GM23338 (cell line): ENCODE measurements around the gene CTNND2.

ENCODE experiments used
- CREB1 ChIP-seq: fragments of 250-450 bp; sonication (Bioruptor Pico); IDR thresholded peaks from 2 replicates; pipeline ENCODE4 v1.5.0; 2020; ENCODE audit warnings: low read depth, mild to moderate bottlenecking, moderate library complexity
- EZH2 ChIP-seq: fragments of 200-600 bp; sonication (generic); IDR thresholded peaks from one replicate; pipeline ENCODE4 v1.8.0; 2017; ENCODE audit warnings: antibody characterized with exemption, mild to moderate bottlenecking, low read depth; ENCODE audit not compliant: unreplicated experiment
- EZH2phosphoT487 ChIP-seq: fragments of 200-600 bp; sonication (generic); IDR thresholded peaks from one replicate; pipeline ENCODE4 v1.8.1; 2018; ENCODE audit warnings: antibody characterized with exemption; ENCODE audit not compliant: unreplicated experiment
- JUNB ChIP-seq: IDR thresholded peaks from one replicate; pipeline ENCODE4 v1.6.1; 2016; ENCODE audit warnings: antibody characterized with exemption; ENCODE audit not compliant: unreplicated experiment
- NANOG ChIP-seq: IDR thresholded peaks from 2 replicates; pipeline ENCODE4 v1.6.1; 2016; ENCODE audit warnings: antibody characterized with exemption, borderline replicate concordance
- POLR2AphosphoS5 ChIP-seq: IDR thresholded peaks from 2 replicates; pipeline ENCODE4 v1.6.1; 2016; ENCODE audit warnings: antibody characterized with exemption, low read depth
- STAT1 ChIP-seq: IDR thresholded peaks from one replicate; pipeline ENCODE4 v1.6.1; 2016; ENCODE audit warnings: antibody characterized with exemption; ENCODE audit not compliant: unreplicated experiment
- ZNF114 ChIP-seq: fragments of 250-450 bp; sonication (Bioruptor Pico); IDR thresholded peaks from 2 replicates; pipeline ENCODE4 v1.5.0; 2020; ENCODE audit warnings: mild to moderate bottlenecking, moderate library complexity
- ZNF331 ChIP-seq: fragments of 250-450 bp; sonication (Bioruptor Pico); IDR thresholded peaks from 2 replicates; pipeline ENCODE4 v1.5.0; 2020; ENCODE audit warnings: low read depth, mild to moderate bottlenecking, moderate library complexity
- TF ChIP-seq, protein P1 (sequence below), 2 experiments: fragments of 200-600 bp in 1 of 2; sonication (generic) in 1 of 2; conservative IDR thresholded peaks; 2 replicates each; pipeline versions ENCODE4 v1.5.1 to v1.6.1; 2016 to 2017; ENCODE audit warnings: antibody characterized with exemption in 2 of 2, low read depth in 2 of 2, mild to moderate bottlenecking in 2 of 2, moderate library complexity in 1 of 2
- TF ChIP-seq, protein P2 (sequence below): IDR thresholded peaks from one replicate; pipeline ENCODE4 v1.6.1; 2018; ENCODE audit warnings: antibody characterized with exemption; ENCODE audit not compliant: unreplicated experiment
- TF ChIP-seq, protein P3 (sequence below): IDR thresholded peaks from 2 replicates; pipeline ENCODE4 v1.6.1; 2016; ENCODE audit warnings: antibody characterized with exemption
- TF ChIP-seq, protein P4 (sequence below): fragments of 250-450 bp; sonication (Bioruptor Pico); IDR thresholded peaks from 2 replicates; pipeline ENCODE4 v1.5.0; 2020; ENCODE audit warnings: mild to moderate bottlenecking, moderate library complexity

DNA sequence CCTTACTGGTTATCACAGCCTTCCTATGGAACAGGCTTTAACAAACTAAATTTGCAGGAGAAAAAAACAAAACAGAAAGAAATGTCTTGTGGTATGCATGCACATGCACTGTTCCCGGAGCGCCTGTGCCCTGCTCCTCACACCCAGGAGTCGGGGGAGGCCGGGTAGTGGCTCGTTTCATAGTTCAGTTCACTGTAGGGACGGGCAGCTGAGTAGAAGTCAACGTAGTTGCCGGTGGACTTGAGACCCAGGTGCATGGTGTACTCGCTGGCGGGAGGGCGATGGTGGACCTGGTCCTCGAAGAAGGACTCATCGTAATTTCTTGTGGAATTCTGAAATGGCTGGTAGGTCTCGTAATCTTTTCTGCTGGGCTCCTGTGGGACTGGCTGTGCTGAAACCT is 930.9 kb downstream of the CTNND2 start:
- TF ChIP-seq, protein P1, sequence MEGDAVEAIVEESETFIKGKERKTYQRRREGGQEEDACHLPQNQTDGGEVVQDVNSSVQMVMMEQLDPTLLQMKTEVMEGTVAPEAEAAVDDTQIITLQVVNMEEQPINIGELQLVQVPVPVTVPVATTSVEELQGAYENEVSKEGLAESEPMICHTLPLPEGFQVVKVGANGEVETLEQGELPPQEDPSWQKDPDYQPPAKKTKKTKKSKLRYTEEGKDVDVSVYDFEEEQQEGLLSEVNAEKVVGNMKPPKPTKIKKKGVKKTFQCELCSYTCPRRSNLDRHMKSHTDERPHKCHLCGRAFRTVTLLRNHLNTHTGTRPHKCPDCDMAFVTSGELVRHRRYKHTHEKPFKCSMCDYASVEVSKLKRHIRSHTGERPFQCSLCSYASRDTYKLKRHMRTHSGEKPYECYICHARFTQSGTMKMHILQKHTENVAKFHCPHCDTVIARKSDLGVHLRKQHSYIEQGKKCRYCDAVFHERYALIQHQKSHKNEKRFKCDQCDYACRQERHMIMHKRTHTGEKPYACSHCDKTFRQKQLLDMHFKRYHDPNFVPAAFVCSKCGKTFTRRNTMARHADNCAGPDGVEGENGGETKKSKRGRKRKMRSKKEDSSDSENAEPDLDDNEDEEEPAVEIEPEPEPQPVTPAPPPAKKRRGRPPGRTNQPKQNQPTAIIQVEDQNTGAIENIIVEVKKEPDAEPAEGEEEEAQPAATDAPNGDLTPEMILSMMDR (conservative IDR thresholded peaks at IDR 0.05; ENCODE audit: low read depth in 2 of 2), result no peak
- TF ChIP-seq CREB1 (CRISPR knock-in tag) (no peak), EZH2 (no peak), POLR2AphosphoS5 (no peak), EZH2phosphoT487 (no peak), NANOG (no peak), ZNF114 (no peak), JUNB (no peak), ZNF331 (CRISPR knock-in tag) (no peak), STAT1 (no peak)
- TF ChIP-seq, protein P2, sequence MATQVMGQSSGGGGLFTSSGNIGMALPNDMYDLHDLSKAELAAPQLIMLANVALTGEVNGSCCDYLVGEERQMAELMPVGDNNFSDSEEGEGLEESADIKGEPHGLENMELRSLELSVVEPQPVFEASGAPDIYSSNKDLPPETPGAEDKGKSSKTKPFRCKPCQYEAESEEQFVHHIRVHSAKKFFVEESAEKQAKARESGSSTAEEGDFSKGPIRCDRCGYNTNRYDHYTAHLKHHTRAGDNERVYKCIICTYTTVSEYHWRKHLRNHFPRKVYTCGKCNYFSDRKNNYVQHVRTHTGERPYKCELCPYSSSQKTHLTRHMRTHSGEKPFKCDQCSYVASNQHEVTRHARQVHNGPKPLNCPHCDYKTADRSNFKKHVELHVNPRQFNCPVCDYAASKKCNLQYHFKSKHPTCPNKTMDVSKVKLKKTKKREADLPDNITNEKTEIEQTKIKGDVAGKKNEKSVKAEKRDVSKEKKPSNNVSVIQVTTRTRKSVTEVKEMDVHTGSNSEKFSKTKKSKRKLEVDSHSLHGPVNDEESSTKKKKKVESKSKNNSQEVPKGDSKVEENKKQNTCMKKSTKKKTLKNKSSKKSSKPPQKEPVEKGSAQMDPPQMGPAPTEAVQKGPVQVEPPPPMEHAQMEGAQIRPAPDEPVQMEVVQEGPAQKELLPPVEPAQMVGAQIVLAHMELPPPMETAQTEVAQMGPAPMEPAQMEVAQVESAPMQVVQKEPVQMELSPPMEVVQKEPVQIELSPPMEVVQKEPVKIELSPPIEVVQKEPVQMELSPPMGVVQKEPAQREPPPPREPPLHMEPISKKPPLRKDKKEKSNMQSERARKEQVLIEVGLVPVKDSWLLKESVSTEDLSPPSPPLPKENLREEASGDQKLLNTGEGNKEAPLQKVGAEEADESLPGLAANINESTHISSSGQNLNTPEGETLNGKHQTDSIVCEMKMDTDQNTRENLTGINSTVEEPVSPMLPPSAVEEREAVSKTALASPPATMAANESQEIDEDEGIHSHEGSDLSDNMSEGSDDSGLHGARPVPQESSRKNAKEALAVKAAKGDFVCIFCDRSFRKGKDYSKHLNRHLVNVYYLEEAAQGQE, result no peak
- TF ChIP-seq, protein P3, sequence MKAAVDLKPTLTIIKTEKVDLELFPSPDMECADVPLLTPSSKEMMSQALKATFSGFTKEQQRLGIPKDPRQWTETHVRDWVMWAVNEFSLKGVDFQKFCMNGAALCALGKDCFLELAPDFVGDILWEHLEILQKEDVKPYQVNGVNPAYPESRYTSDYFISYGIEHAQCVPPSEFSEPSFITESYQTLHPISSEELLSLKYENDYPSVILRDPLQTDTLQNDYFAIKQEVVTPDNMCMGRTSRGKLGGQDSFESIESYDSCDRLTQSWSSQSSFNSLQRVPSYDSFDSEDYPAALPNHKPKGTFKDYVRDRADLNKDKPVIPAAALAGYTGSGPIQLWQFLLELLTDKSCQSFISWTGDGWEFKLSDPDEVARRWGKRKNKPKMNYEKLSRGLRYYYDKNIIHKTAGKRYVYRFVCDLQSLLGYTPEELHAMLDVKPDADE, result no peak
- TF ChIP-seq, protein P4, sequence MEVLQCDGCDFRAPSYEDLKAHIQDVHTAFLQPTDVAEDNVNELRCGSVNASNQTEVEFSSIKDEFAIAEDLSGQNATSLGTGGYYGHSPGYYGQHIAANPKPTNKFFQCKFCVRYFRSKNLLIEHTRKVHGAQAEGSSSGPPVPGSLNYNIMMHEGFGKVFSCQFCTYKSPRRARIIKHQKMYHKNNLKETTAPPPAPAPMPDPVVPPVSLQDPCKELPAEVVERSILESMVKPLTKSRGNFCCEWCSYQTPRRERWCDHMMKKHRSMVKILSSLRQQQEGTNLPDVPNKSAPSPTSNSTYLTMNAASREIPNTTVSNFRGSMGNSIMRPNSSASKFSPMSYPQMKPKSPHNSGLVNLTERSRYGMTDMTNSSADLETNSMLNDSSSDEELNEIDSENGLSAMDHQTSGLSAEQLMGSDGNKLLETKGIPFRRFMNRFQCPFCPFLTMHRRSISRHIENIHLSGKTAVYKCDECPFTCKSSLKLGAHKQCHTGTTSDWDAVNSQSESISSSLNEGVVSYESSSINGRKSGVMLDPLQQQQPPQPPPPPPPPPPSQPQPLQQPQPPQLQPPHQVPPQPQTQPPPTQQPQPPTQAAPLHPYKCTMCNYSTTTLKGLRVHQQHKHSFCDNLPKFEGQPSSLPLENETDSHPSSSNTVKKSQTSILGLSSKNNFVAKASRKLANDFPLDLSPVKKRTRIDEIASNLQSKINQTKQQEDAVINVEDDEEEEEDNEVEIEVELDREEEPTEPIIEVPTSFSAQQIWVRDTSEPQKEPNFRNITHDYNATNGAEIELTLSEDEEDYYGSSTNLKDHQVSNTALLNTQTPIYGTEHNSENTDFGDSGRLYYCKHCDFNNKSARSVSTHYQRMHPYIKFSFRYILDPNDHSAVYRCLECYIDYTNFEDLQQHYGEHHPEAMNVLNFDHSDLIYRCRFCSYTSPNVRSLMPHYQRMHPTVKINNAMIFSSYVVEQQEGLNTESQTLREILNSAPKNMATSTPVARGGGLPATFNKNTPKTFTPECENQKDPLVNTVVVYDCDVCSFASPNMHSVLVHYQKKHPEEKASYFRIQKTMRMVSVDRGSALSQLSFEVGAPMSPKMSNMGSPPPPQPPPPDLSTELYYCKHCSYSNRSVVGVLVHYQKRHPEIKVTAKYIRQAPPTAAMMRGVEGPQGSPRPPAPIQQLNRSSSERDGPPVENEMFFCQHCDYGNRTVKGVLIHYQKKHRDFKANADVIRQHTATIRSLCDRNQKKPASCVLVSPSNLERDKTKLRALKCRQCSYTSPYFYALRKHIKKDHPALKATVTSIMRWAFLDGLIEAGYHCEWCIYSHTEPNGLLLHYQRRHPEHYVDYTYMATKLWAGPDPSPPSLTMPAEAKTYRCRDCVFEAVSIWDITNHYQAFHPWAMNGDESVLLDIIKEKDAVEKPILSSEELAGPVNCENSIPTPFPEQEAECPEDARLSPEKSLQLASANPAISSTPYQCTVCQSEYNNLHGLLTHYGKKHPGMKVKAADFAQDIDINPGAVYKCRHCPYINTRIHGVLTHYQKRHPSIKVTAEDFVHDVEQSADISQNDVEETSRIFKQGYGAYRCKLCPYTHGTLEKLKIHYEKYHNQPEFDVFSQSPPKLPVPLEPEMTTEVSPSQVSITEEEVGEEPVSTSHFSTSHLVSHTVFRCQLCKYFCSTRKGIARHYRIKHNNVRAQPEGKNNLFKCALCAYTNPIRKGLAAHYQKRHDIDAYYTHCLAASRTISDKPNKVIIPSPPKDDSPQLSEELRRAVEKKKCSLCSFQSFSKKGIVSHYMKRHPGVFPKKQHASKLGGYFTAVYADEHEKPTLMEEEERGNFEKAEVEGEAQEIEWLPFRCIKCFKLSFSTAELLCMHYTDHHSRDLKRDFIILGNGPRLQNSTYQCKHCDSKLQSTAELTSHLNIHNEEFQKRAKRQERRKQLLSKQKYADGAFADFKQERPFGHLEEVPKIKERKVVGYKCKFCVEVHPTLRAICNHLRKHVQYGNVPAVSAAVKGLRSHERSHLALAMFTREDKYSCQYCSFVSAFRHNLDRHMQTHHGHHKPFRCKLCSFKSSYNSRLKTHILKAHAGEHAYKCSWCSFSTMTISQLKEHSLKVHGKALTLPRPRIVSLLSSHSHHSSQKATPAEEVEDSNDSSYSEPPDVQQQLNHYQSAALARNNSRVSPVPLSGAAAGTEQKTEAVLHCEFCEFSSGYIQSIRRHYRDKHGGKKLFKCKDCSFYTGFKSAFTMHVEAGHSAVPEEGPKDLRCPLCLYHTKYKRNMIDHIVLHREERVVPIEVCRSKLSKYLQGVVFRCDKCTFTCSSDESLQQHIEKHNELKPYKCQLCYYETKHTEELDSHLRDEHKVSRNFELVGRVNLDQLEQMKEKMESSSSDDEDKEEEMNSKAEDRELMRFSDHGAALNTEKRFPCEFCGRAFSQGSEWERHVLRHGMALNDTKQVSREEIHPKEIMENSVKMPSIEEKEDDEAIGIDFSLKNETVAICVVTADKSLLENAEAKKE (CRISPR knock-in tag), result no peak
